HEK293T (cell line): Measurements from ENCODE around the gene GOLPH3L.
"Not testable (repeated sequence)": the region's sequence is repeated elsewhere in the genome, so short reads cannot be mapped to it uniquely, and the experiment has no call there.

Source experiments
- CTCF ChIA-PET: fragments of 350-600 bp; formaldehyde crosslinking; extraction: SDS; loops from one replicate; lab custom pipeline; 2021; ENCODE audit warnings: antibody characterized with exemption, inconsistent platforms; lab: Yijun Ruan, JAX
- POLR2A ChIA-PET: fragments of 350-600 bp; formaldehyde crosslinking; extraction: SDS; loops from one replicate; lab custom pipeline; 2020; ENCODE audit warnings: antibody characterized with exemption, inconsistent platforms; lab: Yijun Ruan, JAX
- DNase-seq: peaks from one replicate; pipeline ENCODE4 v3.0.0; 2012; ENCODE audit warnings: mixed read lengths; ENCODE audit errors: extremely low spot score
- ARNT ChIP-seq: fragments of 450-650 bp; IDR thresholded peaks from 2 replicates; pipeline ENCODE4 v1.6.1; 2017; ENCODE audit warnings: mild to moderate bottlenecking
- BHLHE40 ChIP-seq: fragments of 450-650 bp; IDR thresholded peaks from 2 replicates; pipeline ENCODE4 v1.6.1; 2016; ENCODE audit warnings: mild to moderate bottlenecking, moderate library complexity, borderline replicate concordance
- CTBP1 ChIP-seq: fragments of 450-650 bp; IDR thresholded peaks from 2 replicates; pipeline ENCODE4 v1.6.1; 2016; ENCODE audit warnings: borderline replicate concordance
- ELF4 ChIP-seq: fragments of 450-650 bp; IDR thresholded peaks from 2 replicates; pipeline ENCODE4 v1.6.1; 2017; ENCODE audit warnings: antibody characterized with exemption
- FOXA1 ChIP-seq: fragments of 450-650 bp; IDR thresholded peaks from 2 replicates; pipeline ENCODE4 v1.6.1; 2016; ENCODE audit warnings: mild to moderate bottlenecking
- FOXK2 ChIP-seq: fragments of 450-650 bp; IDR thresholded peaks from 2 replicates; pipeline ENCODE4 v1.6.1; 2016; ENCODE audit warnings: mild to moderate bottlenecking
- FOXM1 ChIP-seq: fragments of 450-650 bp; IDR thresholded peaks from 2 replicates; pipeline ENCODE4 v1.6.1; 2017; ENCODE audit warnings: mild to moderate bottlenecking, borderline replicate concordance
- HDGF ChIP-seq: fragments of 450-650 bp; IDR thresholded peaks from 2 replicates; pipeline ENCODE4 v1.6.1; 2017; ENCODE audit warnings: antibody characterized with exemption, borderline replicate concordance
- L3MBTL2 ChIP-seq: fragments of 450-650 bp; conservative IDR thresholded peaks from 2 replicates; pipeline ENCODE4 v1.6.1; 2016; ENCODE audit warnings: mild to moderate bottlenecking
- LEF1 ChIP-seq: fragments of 450-650 bp; IDR thresholded peaks from 2 replicates; pipeline ENCODE4 v1.6.1; 2017; ENCODE audit warnings: mild to moderate bottlenecking, borderline replicate concordance
- NFRKB ChIP-seq: fragments of 450-650 bp; IDR thresholded peaks from 2 replicates; pipeline ENCODE4 v1.6.1; 2016; ENCODE audit warnings: mild to moderate bottlenecking, moderate library complexity
- PKNOX1 ChIP-seq: fragments of 450-650 bp; IDR thresholded peaks from 2 replicates; pipeline ENCODE4 v1.6.1; 2016
- SP1 ChIP-seq: fragments of 450-650 bp; IDR thresholded peaks from 2 replicates; pipeline ENCODE4 v1.6.1; 2017
- SUZ12 ChIP-seq: fragments of 450-650 bp; IDR thresholded peaks from 2 replicates; pipeline ENCODE4 v1.6.1; 2016; ENCODE audit warnings: mild to moderate bottlenecking
- TARDBP ChIP-seq: fragments of 450-650 bp; IDR thresholded peaks from 2 replicates; pipeline ENCODE4 v1.6.1; 2016
- ZNF384 ChIP-seq: fragments of 450-650 bp; IDR thresholded peaks from 2 replicates; pipeline ENCODE4 v1.6.1; 2016

The GOLPH3L gene

DNA sequence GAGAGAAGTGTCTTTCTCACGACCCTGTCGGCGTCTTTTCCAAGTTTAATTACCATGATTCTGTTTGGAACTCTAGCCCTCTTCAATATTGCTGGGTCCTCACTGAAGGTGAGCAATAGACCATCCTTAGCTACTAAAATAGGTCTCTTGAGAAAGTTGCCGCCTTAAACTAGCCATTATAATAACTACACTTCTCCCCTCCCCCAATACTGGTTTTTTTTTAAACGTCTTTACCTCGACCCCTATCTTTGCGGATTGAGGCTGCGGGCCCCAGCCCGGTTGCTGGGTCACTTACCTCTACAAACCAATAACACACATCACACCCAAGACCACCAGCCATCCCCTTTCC, 68.2 kb downstream of the GOLPH3L start:
- POLR2A ChIA-PET, result interaction anchor here (0.6 to 3.9 kb wide), 35 partner anchors 9 to 619 kb away, joined by 3 to 57 read pairs (median 5); partner anchors contain the start of genes GOLPH3L, MCL1, MINDY1 and SETDB1
- no peak for DNase-seq
- CTCF ChIA-PET, result interaction anchor here (0.9 kb wide), 1 partner anchor 9 kb away, joined by 4 read pairs; no protein-coding TSS in a partner anchor
- no peak for TF ChIP-seq PKNOX1
- TF ChIP-seq L3MBTL2, result 0 out of 2 replicates have a peak, but pooled peaks have one; percentile 67

DNA sequence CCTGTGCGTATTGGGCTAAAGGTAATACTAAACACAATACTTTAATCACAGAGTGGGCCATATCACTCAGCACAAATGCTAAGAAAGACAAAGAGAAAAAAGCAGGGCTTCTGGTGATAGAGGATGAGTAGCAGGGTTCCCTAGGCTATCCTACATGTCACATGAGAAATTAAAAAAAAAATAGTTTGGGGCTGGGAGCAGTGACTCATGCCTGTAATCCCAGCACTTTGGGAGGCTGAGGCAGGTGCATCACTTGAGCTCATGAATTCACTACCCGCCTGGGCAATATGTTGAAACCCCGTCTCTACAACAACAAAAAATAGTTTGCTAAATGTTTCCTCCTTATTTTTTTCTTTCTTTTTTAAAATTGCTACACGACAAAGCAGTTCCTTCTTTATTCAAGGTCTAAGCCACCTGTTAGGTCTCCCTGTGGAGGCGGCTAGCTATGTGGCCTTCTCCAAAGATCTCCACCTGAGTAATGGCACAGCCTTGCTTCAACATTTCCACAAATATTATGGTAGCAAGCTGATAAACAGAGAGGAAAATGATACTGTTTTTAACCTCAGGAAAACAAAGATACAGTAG, 69.0 kb downstream of the GOLPH3L start:
- no peak for TF ChIP-seq ZNF384
- TF ChIP-seq FOXM1, result no peak
- no peak for TF ChIP-seq FOXA1
- no peak for TF ChIP-seq ELF4
- TF ChIP-seq TARDBP, result no peak
- no peak for TF ChIP-seq ARNT
- no peak for TF ChIP-seq HDGF
- no peak for TF ChIP-seq L3MBTL2
- no peak for TF ChIP-seq SP1
- no peak for TF ChIP-seq SUZ12
- TF ChIP-seq FOXK2, result no peak
- TF ChIP-seq CTBP1, result no peak
- TF ChIP-seq NFRKB, result no peak
- no peak for TF ChIP-seq PKNOX1
- DNase-seq, result no peak
- CTCF ChIA-PET, result interaction anchor here (0.6 to 1.1 kb wide), 3 partner anchors 64 to 378 kb away, joined by 3 to 5 read pairs (median 5); no protein-coding TSS in a partner anchor
- POLR2A ChIA-PET, result interaction anchor here (0.8 to 3.9 kb wide), 6 partner anchors 8 to 69 kb away, joined by 3 to 32 read pairs (median 14); partner anchors contain the start of genes GOLPH3L and MCL1

DNA sequence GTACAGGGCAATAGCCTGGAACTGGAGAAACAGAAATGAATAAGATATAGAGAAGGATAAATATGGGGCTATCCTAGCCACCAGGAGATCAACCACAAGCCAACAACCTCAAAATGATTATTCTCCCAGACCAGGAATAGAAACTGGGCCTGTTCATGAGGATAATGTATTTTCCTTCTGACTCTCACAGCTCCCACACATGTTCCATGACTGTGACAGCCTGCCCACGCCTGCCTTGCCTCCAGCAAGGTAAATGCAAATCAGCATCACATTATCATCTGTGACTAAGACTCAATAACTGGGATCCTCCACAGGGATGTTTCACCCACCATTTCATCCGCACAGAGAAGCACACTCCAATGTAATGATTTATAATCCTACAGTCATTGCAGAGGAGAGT, 70.8 kb downstream of the GOLPH3L start:
- CTCF ChIA-PET, result no interaction called here

GRCh38 chr1:150624546-150624945, 72.4 kb downstream of the GOLPH3L start:
- CTCF ChIA-PET, DNase-seq: not testable (repeated sequence)
- POLR2A ChIA-PET, result interaction anchor here (0.7 to 9.1 kb wide), 2 partner anchors 45 to 59 kb away, joined by 3 to 53 read pairs; partner anchors contain the start of gene MCL1

More for the DNA sequence above, 70.8 kb downstream of the GOLPH3L start:
- DNase-seq, result no peak
- TF ChIP-seq ZNF384 (no peak), ARNT (no peak), SUZ12 (no peak), FOXM1 (no peak), HDGF (no peak), CTBP1 (no peak), TARDBP (no peak), SP1 (no peak), NFRKB (no peak), PKNOX1 (no peak), FOXA1 (no peak), LEF1 (no peak), FOXK2 (no peak), L3MBTL2 (no peak), ELF4 (no peak), BHLHE40 (no peak)
- POLR2A ChIA-PET, result no interaction called here

DNA sequence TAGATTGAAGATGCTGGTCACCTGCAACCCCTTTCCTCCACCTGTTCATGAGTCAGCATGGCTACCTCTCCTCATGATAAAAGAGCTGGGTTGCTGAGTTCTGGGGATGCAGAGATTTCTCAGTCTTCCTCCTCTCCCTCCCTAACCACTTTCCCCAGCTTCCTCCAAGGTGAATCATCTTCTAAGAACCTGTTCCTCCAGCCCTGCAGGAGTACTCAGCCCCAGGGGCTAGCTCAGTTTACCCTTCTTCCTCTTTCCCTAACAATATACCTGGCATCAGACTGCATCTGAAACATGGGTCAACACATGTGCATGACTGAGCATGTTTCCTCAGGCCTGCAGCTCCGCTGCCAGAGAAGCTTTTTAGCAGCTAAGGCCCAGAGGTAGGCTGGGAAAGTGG, 72.8 kb downstream of the GOLPH3L start:
- CTCF ChIA-PET, DNase-seq: not testable (repeated sequence)
- POLR2A ChIA-PET, result interaction anchor here (0.7 to 9.1 kb wide), 2 partner anchors 45 to 59 kb away, joined by 3 to 53 read pairs; partner anchors contain the start of gene MCL1

DNA sequence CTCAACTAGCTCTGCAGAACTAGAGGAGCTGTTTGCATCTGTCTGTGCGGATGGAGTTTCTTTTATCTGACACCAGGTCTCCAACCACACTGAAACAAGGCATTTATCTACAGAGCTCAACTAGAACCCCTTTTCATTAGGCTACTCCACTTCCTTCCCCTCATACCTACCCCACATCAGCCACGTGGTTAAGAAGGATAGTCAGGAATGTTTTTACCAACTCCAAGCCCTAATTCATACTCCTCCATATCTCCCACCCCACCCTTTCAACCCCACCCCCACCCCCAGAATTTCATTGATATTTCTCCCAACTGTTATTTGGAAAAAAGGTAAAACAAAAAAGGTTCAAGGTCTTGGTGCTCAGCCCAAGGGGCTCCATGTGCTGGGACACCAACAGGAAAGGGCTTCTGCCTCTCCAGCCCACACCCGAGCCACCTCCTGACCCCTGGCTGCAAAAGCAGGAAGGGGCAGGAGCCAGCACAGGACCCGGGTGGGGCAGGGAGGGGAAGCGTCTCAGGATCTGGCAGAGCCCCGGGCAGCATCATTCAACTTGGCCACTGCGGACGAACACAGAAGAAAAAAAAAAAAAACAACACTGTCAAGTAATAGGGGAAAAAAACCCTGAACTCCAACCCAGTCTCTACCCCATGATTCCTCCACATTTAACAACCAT, 74.5 kb downstream of the GOLPH3L start:
- TF ChIP-seq HDGF (no peak), NFRKB (no peak), ZNF384 (no peak), SP1 (no peak), ARNT (no peak), LEF1 (no peak), BHLHE40 (no peak)
- ChIA-PET POLR2A (interaction anchor here (1.3 to 9.1 kb wide), 2 partner anchors 43 to 61 kb away, joined by 3 to 53 read pairs; partner anchors contain the start of gene MCL1), CTCF (interaction anchor here (1.3 kb wide), 1 partner anchor 13 kb away, joined by 5 read pairs; no protein-coding TSS in a partner anchor)
- DNase-seq, result no peak
